ENCODE data around the gene CXCR1. TPM values are rescaled to one million over a fixed set of nuclear protein-coding genes. Genes with fewer than 3 reads are reported as not detected.

CXCR1 gene
- total and polyA plus RNA-seq, 2 of the 4 experiments (the other 2 are of a cell fraction) = not detected

DNA sequence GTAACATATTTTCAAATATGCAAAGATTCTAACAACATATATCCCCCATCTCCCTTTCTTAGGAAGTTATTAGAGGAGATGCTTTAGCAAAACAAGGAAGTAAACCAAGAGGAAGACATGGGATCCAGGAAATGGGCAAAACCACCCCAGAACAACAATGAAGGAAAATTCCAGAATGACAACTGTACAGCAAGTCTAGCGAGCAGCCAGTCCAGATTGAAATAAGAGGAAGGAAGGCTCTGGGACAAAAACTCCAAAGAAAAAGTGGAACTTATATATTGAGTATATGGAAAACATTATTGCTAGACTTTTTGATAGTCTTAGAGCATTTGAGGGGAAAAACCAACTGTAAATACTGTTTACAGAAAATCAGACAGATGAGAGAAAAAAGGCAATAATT is 47.4 kb upstream of the CXCR1 start:
- Histone ChIP-seq H4K20me1 (ENCODE audit: insufficient read depth, low read length) (peaks cover 16% of the 10 kb centered on the region), H3K36me3 (ENCODE audit: control insufficient read depth, insufficient read depth, low read length) (no peaks in the 10 kb centered on the region), H2AK9ac (replicated peaks; ENCODE audit: low read depth, low read length, poor library complexity) (no peak overlapping the region), H2BK5ac (ENCODE audit: low read depth, low read length, poor library complexity, severe bottlenecking) (no peak overlapping the region), H2BK20ac (ENCODE audit: low read depth, low read length) (no peak overlapping the region), H3K4me1 (ENCODE audit: control insufficient read depth, insufficient read depth, low read length) (peaks cover 4% of the 10 kb centered on the region; the same call in 1 of the 2 replicates), H3K9ac (ENCODE audit: low read depth, low read length) (no peak overlapping the region), H2BK120ac (ENCODE audit: low read depth, low read length) (no peak overlapping the region), H3K4me3 (ENCODE audit: insufficient read depth, low read depth, low read length) (no peak overlapping the region), H3K9me3 (ENCODE audit: control insufficient read depth, insufficient read depth, low read length) (no peaks in the 10 kb centered on the region), H3K18ac (ENCODE audit: low read depth, low read length) (no peak overlapping the region), H3K27me3 (ENCODE audit: control insufficient read depth, insufficient read depth, low read length) (peaks cover 9% of the 10 kb centered on the region), H3K23ac (ENCODE audit: low read depth, low read length) (no peak overlapping the region), H3K79me1 (ENCODE audit: low read depth in 1 of 2, low read length in 2 of 2) (peaks cover 0 to 9% of the 10 kb centered on the region in 2 experiments; a peak in 2 of 4 replicates), H4K5ac (ENCODE audit: low read depth, low read length) (no peak overlapping the region), H3K14ac (replicated peaks; ENCODE audit: low read depth, low read length) (no peak overlapping the region), H4K8ac (ENCODE audit: low read depth in 2 of 2, low read length in 2 of 2) (no peak overlapping the region), H2AK5ac (ENCODE audit: low read depth, low read length) (no peak overlapping the region), H4K91ac (ENCODE audit: insufficient read depth, low read depth, low read length) (no peak overlapping the region), H3K56ac (ENCODE audit: extremely low read depth, insufficient read depth, low read length) (no peak overlapping the region), H2BK15ac (ENCODE audit: low read depth, low read length) (no peak overlapping the region), H3K9me1 (ENCODE audit: insufficient read depth, low read length) (no peaks in the 10 kb centered on the region), H3K4ac (ENCODE audit: low read depth, low read length) (no peak overlapping the region), H3K27ac (ENCODE audit: insufficient read depth, low read length) (no peak overlapping the region), H2AFZ (replicated peaks; ENCODE audit: low read length, poor library complexity) (no peak overlapping the region), H3K4me2 (ENCODE audit: low read depth, low read length) (no peak overlapping the region)
- in situ Hi-C loops (cut with MboI; ENCODE audit: low sequenced_read_pairs) = no loop called here
- intact Hi-C loops (cut with micrococcal nuclease) = no loop called here
- BruUV-seq (replicated peaks) = no TSS peak
- TF ChIP-seq, protein P1, sequence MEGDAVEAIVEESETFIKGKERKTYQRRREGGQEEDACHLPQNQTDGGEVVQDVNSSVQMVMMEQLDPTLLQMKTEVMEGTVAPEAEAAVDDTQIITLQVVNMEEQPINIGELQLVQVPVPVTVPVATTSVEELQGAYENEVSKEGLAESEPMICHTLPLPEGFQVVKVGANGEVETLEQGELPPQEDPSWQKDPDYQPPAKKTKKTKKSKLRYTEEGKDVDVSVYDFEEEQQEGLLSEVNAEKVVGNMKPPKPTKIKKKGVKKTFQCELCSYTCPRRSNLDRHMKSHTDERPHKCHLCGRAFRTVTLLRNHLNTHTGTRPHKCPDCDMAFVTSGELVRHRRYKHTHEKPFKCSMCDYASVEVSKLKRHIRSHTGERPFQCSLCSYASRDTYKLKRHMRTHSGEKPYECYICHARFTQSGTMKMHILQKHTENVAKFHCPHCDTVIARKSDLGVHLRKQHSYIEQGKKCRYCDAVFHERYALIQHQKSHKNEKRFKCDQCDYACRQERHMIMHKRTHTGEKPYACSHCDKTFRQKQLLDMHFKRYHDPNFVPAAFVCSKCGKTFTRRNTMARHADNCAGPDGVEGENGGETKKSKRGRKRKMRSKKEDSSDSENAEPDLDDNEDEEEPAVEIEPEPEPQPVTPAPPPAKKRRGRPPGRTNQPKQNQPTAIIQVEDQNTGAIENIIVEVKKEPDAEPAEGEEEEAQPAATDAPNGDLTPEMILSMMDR (conservative IDR thresholded peaks at IDR 0.05; ENCODE audit: low read depth, low read length) = no peak
- no peak for TF ChIP-seq RFX5 (IDR thresholded peaks at IDR 0.05; ENCODE audit: low read depth, low read length)
- no peak for TF ChIP-seq SMC3 (IDR thresholded peaks at IDR 0.05; ENCODE audit: low read depth, low read length)
- no peak for TF ChIP-seq CHD1 (IDR thresholded peaks at IDR 0.05; ENCODE audit: low read depth, low read length)
- TF ChIP-seq, protein P2, sequence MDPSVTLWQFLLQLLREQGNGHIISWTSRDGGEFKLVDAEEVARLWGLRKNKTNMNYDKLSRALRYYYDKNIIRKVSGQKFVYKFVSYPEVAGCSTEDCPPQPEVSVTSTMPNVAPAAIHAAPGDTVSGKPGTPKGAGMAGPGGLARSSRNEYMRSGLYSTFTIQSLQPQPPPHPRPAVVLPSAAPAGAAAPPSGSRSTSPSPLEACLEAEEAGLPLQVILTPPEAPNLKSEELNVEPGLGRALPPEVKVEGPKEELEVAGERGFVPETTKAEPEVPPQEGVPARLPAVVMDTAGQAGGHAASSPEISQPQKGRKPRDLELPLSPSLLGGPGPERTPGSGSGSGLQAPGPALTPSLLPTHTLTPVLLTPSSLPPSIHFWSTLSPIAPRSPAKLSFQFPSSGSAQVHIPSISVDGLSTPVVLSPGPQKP (IDR thresholded peaks at IDR 0.05; ENCODE audit: borderline replicate concordance, low read depth, low read length) = no peak
- no peak for TF ChIP-seq MAFK (IDR thresholded peaks at IDR 0.05; ENCODE audit: low read depth, low read length)
- TF ChIP-seq NFE2L2 (IDR thresholded peaks at IDR 0.05; ENCODE audit: low read depth, low read length) = no peak
- no peak for TF ChIP-seq CEBPB (IDR thresholded peaks at IDR 0.05; ENCODE audit: low read depth, low read length)
- TF ChIP-seq BHLHE40 (IDR thresholded peaks at IDR 0.05; ENCODE audit: low read depth, low read length) = no peak
- no peak for TF ChIP-seq RAD21 (IDR thresholded peaks at IDR 0.05; ENCODE audit: low read length)
- no peak for TF ChIP-seq POLR2A (IDR thresholded peaks at IDR 0.05; ENCODE audit: low read depth, low read length)
- TF ChIP-seq, protein P3, sequence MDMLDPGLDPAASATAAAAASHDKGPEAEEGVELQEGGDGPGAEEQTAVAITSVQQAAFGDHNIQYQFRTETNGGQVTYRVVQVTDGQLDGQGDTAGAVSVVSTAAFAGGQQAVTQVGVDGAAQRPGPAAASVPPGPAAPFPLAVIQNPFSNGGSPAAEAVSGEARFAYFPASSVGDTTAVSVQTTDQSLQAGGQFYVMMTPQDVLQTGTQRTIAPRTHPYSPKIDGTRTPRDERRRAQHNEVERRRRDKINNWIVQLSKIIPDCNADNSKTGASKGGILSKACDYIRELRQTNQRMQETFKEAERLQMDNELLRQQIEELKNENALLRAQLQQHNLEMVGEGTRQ (IDR thresholded peaks at IDR 0.05; ENCODE audit: low read depth, low read length) = no peak
- POLR2A ChIA-PET (ENCODE audit: unreplicated experiment) = no interaction called here
- dilution Hi-C loops (cut with HindIII; ENCODE audit: low sequenced_read_pairs, unreplicated experiment) = no loop called here
- no CpG with 5 or more reads among the region's 1 CpG for WGBS, 2 experiments (ENCODE audit: extremely low coverage in 2 of 2, insufficient read length in 1 of 2)
- no peak for ATAC-seq (ENCODE audit: low read depth)
- CTCF ChIA-PET = no interaction called here
- no peak for DNase-seq

Measured in IMR-90 (cell line).